ENCODE data around the gene PLEKHA8.

Gene PLEKHA8

GRCh38 chr7:29996321-29996720 is 31.9 kb upstream of the PLEKHA8 start:
- H3K4me3 ChIP-seq (ENCODE audit: extremely low read depth, insufficient read depth, low read length, poor library complexity, severe bottlenecking), result no peak overlapping the region
- no peaks in the 10 kb centered on the region for H3K36me3 ChIP-seq (ENCODE audit: control insufficient read depth, insufficient read depth, low read length)

DNA sequence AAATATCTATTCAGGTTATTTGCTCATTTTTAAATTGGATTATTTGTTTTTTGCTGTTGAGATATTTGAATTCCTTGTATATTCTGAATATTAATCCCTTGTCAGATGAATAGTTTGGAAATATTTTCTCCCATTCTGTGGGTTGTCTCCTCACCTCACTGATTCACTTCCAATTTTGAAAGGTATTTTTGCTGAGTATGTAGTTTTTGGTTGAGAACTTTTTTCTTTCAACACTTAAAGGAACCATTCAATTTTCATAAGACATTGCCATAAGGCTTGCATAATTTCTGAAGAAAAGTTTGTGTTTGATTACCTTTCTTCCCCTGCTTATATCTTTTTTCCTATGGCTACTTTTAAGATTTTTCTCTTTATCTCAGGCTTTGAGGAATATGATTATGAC is 29.7 kb upstream of the PLEKHA8 start:
- no peak overlapping the region for H3K27ac ChIP-seq (ENCODE audit: low read depth, low read length, severe bottlenecking)
- no peaks in the 10 kb centered on the region for H3K4me1 ChIP-seq (ENCODE audit: control insufficient read depth, insufficient read depth, low read length, poor library complexity, severe bottlenecking)

More at GRCh38 chr7:29996321-29996720, 31.9 kb upstream of the PLEKHA8 start:
- Histone ChIP-seq H3K4me1 (ENCODE audit: control insufficient read depth, insufficient read depth, low read length, poor library complexity, severe bottlenecking) (no peaks in the 10 kb centered on the region), H3K9me3 (ENCODE audit: control insufficient read depth, low read length) (peaks cover 5% of the 10 kb centered on the region), H3K27ac (ENCODE audit: low read depth, low read length, severe bottlenecking) (no peak overlapping the region)

DNA sequence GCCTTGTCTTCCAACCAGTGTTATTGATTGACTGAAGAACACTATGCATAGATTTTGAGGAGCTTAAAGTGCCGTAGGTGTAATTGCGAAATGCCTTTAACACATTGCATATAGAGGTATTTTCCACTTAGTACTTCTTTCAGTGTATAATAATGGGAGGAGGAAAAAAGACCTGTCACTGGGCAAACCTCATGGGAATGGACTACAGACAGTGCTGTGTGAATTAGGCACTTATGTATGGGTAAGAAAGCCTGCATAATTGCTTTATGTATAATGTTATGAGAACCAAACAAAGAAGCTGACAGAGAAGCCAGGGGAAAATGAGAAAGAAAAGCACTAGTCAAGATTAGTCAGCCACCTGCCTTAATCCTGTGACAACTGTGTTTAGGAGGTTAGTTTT is 26.2 kb upstream of the PLEKHA8 start:
- WGBS, 2 experiments (ENCODE audit: insufficient coverage in 2 of 2), result no CpG with 5 or more reads among the region's 2 CpGs
- no peak overlapping the region for H3K4me3 ChIP-seq (ENCODE audit: extremely low read depth, insufficient read depth, low read length, poor library complexity, severe bottlenecking)
- no peak overlapping the region for H3K27ac ChIP-seq (ENCODE audit: low read depth, low read length, severe bottlenecking)
- H3K4me1 ChIP-seq (ENCODE audit: control insufficient read depth, insufficient read depth, low read length, poor library complexity, severe bottlenecking), result no peaks in the 10 kb centered on the region
- no peaks in the 10 kb centered on the region for H3K9me3 ChIP-seq (ENCODE audit: control insufficient read depth, low read length)
- no peaks in the 10 kb centered on the region for H3K36me3 ChIP-seq (ENCODE audit: control insufficient read depth, insufficient read depth, low read length)

More for the DNA sequence above, 29.7 kb upstream of the PLEKHA8 start:
- Histone ChIP-seq H3K4me3 (ENCODE audit: extremely low read depth, insufficient read depth, low read length, poor library complexity, severe bottlenecking) (no peak overlapping the region), H3K36me3 (ENCODE audit: control insufficient read depth, insufficient read depth, low read length) (no peaks in the 10 kb centered on the region), H3K9me3 (ENCODE audit: control insufficient read depth, low read length) (peaks cover 5% of the 10 kb centered on the region)

- Histone ChIP-seq H3K36me3 (ENCODE audit: control insufficient read depth, insufficient read depth, low read length) (no peaks in the 10 kb centered on the region), H3K4me1 (ENCODE audit: control insufficient read depth, insufficient read depth, low read length, poor library complexity, severe bottlenecking) (no peaks in the 10 kb centered on the region), H3K9me3 (ENCODE audit: control insufficient read depth, low read length) (no peaks in the 10 kb centered on the region), H3K27ac (ENCODE audit: low read depth, low read length, severe bottlenecking) (no peak overlapping the region), H3K4me3 (ENCODE audit: extremely low read depth, insufficient read depth, low read length, poor library complexity, severe bottlenecking) (no peak overlapping the region)
- WGBS, 2 experiments (ENCODE audit: insufficient coverage in 2 of 2), result 35 to 71% methylated on average over 1 to 4 of the region's 6 CpGs
These were observed 25.1 kb upstream of the PLEKHA8 start for GRCh38 chr7:30003098-30003497.

DNA sequence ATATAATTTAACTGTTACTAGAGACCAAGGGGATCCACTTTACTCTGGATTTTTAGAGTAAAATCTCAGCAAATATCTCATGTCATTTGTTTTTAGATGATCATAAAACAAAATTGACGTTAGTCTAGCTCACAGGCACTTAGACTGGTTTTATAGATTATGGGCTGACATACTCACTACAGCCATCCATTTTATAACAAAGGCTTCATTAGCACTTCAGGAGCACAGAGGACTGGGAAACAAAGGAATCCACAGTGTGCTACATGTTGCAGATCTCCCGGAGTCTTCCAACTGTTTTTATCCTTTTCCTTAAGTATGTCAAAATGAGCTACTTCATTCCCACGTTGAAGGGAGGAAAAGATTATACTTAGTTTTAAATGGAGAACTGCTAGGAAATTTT is 22.7 kb upstream of the PLEKHA8 start:
- Histone ChIP-seq H3K27ac (ENCODE audit: low read depth, low read length, severe bottlenecking) (no peak overlapping the region), H3K36me3 (ENCODE audit: control insufficient read depth, insufficient read depth, low read length) (no peaks in the 10 kb centered on the region), H3K4me1 (ENCODE audit: control insufficient read depth, insufficient read depth, low read length, poor library complexity, severe bottlenecking) (no peaks in the 10 kb centered on the region), H3K4me3 (ENCODE audit: extremely low read depth, insufficient read depth, low read length, poor library complexity, severe bottlenecking) (no peak overlapping the region), H3K9me3 (ENCODE audit: control insufficient read depth, low read length) (no peaks in the 10 kb centered on the region)
- WGBS, 2 experiments (ENCODE audit: insufficient coverage in 2 of 2), result no CpG with 5 or more reads among the region's 3 CpGs

GRCh38 chr7:30010021-30010420 is 18.2 kb upstream of the PLEKHA8 start:
- WGBS, 2 experiments (ENCODE audit: insufficient coverage in 2 of 2), result 80 to 98% methylated on average over 1 to 5 of the region's 6 CpGs

GRCh38 chr7:30012757-30013156 is 15.5 kb upstream of the PLEKHA8 start:
- no peaks in the 10 kb centered on the region for H3K9me3 ChIP-seq (ENCODE audit: control insufficient read depth, low read length)
- no peaks in the 10 kb centered on the region for H3K4me1 ChIP-seq (ENCODE audit: control insufficient read depth, insufficient read depth, low read length, poor library complexity, severe bottlenecking)
- no peak overlapping the region for H3K27ac ChIP-seq (ENCODE audit: low read depth, low read length, severe bottlenecking)
- 100% methylated on average over 1 to 2 of the region's 3 CpGs for WGBS, 2 experiments (ENCODE audit: insufficient coverage in 2 of 2)
- peaks cover 34% of the 10 kb centered on the region for H3K36me3 ChIP-seq (ENCODE audit: control insufficient read depth, insufficient read depth, low read length)
- H3K4me3 ChIP-seq (ENCODE audit: extremely low read depth, insufficient read depth, low read length, poor library complexity, severe bottlenecking), result no peak overlapping the region

More at GRCh38 chr7:30010021-30010420, 18.2 kb upstream of the PLEKHA8 start:
- Histone ChIP-seq H3K4me3 (ENCODE audit: extremely low read depth, insufficient read depth, low read length, poor library complexity, severe bottlenecking) (no peak overlapping the region), H3K27ac (ENCODE audit: low read depth, low read length, severe bottlenecking) (no peak overlapping the region), H3K4me1 (ENCODE audit: control insufficient read depth, insufficient read depth, low read length, poor library complexity, severe bottlenecking) (no peaks in the 10 kb centered on the region), H3K36me3 (ENCODE audit: control insufficient read depth, insufficient read depth, low read length) (peaks cover 14% of the 10 kb centered on the region), H3K9me3 (ENCODE audit: control insufficient read depth, low read length) (no peaks in the 10 kb centered on the region)

DNA sequence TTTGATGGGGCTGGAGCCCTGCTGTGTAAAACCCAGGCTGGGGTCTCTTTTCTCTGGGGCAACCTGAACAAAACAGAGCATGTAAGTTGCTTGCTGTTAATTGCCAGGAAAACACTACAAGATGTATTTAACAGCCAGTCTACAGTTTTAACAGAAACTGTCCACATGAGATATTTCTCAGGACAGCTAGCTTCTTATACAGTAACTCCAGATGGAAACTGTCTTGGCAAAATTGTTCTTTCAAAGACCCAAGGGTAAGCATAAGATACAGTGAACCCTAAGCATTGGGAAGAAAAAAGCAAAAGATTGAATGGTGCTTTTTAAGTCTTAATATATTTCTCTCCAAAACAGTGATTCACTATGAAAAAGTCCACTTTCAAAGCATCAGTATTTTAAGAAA is 9.8 kb upstream of the PLEKHA8 start:
- Histone ChIP-seq H3K36me3 (ENCODE audit: control insufficient read depth, insufficient read depth, low read length) (peaks cover 48% of the 10 kb centered on the region), H3K27ac (ENCODE audit: low read depth, low read length, severe bottlenecking) (no peak overlapping the region), H3K9me3 (ENCODE audit: control insufficient read depth, low read length) (no peaks in the 10 kb centered on the region), H3K4me3 (ENCODE audit: extremely low read depth, insufficient read depth, low read length, poor library complexity, severe bottlenecking) (no peak overlapping the region), H3K4me1 (ENCODE audit: control insufficient read depth, insufficient read depth, low read length, poor library complexity, severe bottlenecking) (no peaks in the 10 kb centered on the region)

- Histone ChIP-seq H3K4me1 (ENCODE audit: control insufficient read depth, insufficient read depth, low read length, poor library complexity, severe bottlenecking) (no peaks in the 10 kb centered on the region), H3K27ac (ENCODE audit: low read depth, low read length, severe bottlenecking) (no peak overlapping the region), H3K4me3 (ENCODE audit: extremely low read depth, insufficient read depth, low read length, poor library complexity, severe bottlenecking) (no peak overlapping the region), H3K36me3 (ENCODE audit: control insufficient read depth, insufficient read depth, low read length) (peaks cover 40% of the 10 kb centered on the region), H3K9me3 (ENCODE audit: control insufficient read depth, low read length) (no peaks in the 10 kb centered on the region)
- WGBS, 2 experiments (ENCODE audit: insufficient coverage in 2 of 2), result no CpG with 5 or more reads among the region's 1 CpG
These were observed 8.8 kb upstream of the PLEKHA8 start for GRCh38 chr7:30019387-30019786.

GRCh38 chr7:30019960-30020359 is 8.3 kb upstream of the PLEKHA8 start:
- 100% methylated on average over 1 of the region's 1 CpG for WGBS, 2 experiments (ENCODE audit: insufficient coverage in 2 of 2)
- no peak overlapping the region for H3K27ac ChIP-seq (ENCODE audit: low read depth, low read length, severe bottlenecking)
- H3K36me3 ChIP-seq (ENCODE audit: control insufficient read depth, insufficient read depth, low read length), result peaks cover 37% of the 10 kb centered on the region
- H3K9me3 ChIP-seq (ENCODE audit: control insufficient read depth, low read length), result no peaks in the 10 kb centered on the region
- no peaks in the 10 kb centered on the region for H3K4me1 ChIP-seq (ENCODE audit: control insufficient read depth, insufficient read depth, low read length, poor library complexity, severe bottlenecking)
- H3K4me3 ChIP-seq (ENCODE audit: extremely low read depth, insufficient read depth, low read length, poor library complexity, severe bottlenecking), result no peak overlapping the region

GRCh38 chr7:30020535-30020934 is 7.7 kb upstream of the PLEKHA8 start:
- H3K4me3 ChIP-seq (ENCODE audit: extremely low read depth, insufficient read depth, low read length, poor library complexity, severe bottlenecking), result no peak overlapping the region
- H3K4me1 ChIP-seq (ENCODE audit: control insufficient read depth, insufficient read depth, low read length, poor library complexity, severe bottlenecking), result no peaks in the 10 kb centered on the region
- H3K36me3 ChIP-seq (ENCODE audit: control insufficient read depth, insufficient read depth, low read length), result peaks cover 37% of the 10 kb centered on the region
- H3K9me3 ChIP-seq (ENCODE audit: control insufficient read depth, low read length), result no peaks in the 10 kb centered on the region
- H3K27ac ChIP-seq (ENCODE audit: low read depth, low read length, severe bottlenecking), result no peak overlapping the region
- no CpG with 5 or more reads among the region's 1 CpG for WGBS, 2 experiments (ENCODE audit: insufficient coverage in 2 of 2)

GRCh38 chr7:30022991-30023390 is 5.2 kb upstream of the PLEKHA8 start:
- H3K4me1 ChIP-seq (ENCODE audit: control insufficient read depth, insufficient read depth, low read length, poor library complexity, severe bottlenecking), result no peaks in the 10 kb centered on the region
- H3K27ac ChIP-seq (ENCODE audit: low read depth, low read length, severe bottlenecking), result no peak overlapping the region
- no peak overlapping the region for H3K4me3 ChIP-seq (ENCODE audit: extremely low read depth, insufficient read depth, low read length, poor library complexity, severe bottlenecking)
- no peaks in the 10 kb centered on the region for H3K9me3 ChIP-seq (ENCODE audit: control insufficient read depth, low read length)
- H3K36me3 ChIP-seq (ENCODE audit: control insufficient read depth, insufficient read depth, low read length), result peaks cover 15% of the 10 kb centered on the region
